ENCODE data around the gene FRY. TPM values are rescaled to one million over a fixed set of nuclear protein-coding genes. Genes with fewer than 3 reads are reported as not detected.

FRY gene
- total RNA-seq, 4 donors from 2014 or later: 99.5 to 285 (median 158) TPM

- peak; percentile 38 for ATAC-seq
- WGBS, 2 donors (ENCODE audit: low coverage in 1 of 2): 38 to 66% methylated on average over 3 of the region's 3 CpGs
- no peak for TF ChIP-seq POLR2A (IDR thresholded peaks at IDR 0.05)
- TF ChIP-seq, protein P1, sequence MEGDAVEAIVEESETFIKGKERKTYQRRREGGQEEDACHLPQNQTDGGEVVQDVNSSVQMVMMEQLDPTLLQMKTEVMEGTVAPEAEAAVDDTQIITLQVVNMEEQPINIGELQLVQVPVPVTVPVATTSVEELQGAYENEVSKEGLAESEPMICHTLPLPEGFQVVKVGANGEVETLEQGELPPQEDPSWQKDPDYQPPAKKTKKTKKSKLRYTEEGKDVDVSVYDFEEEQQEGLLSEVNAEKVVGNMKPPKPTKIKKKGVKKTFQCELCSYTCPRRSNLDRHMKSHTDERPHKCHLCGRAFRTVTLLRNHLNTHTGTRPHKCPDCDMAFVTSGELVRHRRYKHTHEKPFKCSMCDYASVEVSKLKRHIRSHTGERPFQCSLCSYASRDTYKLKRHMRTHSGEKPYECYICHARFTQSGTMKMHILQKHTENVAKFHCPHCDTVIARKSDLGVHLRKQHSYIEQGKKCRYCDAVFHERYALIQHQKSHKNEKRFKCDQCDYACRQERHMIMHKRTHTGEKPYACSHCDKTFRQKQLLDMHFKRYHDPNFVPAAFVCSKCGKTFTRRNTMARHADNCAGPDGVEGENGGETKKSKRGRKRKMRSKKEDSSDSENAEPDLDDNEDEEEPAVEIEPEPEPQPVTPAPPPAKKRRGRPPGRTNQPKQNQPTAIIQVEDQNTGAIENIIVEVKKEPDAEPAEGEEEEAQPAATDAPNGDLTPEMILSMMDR (IDR thresholded peaks at IDR 0.05): no peak
- TF ChIP-seq EP300 (IDR thresholded peaks at IDR 0.05): no peak
- TF ChIP-seq POLR2AphosphoS5 (IDR thresholded peaks at IDR 0.05): no peak
- Histone ChIP-seq H3K4me3 (no peak overlapping the region), H3K27ac (peak overlapping the region in 2 of 4 donors; percentile 16 to 37), H3K27me3 (no peaks in the 10 kb centered on the region), H3K4me1 (peaks cover 0 to 2% (median 0%) of the 10 kb centered on the region in 3 donors), H3K9me3 (no peaks in the 10 kb centered on the region), H3K36me3 (peaks cover 0 to 57% of the 10 kb centered on the region in 2 donors)
These were observed 180.8 kb downstream of the FRY start for GRCh38 chr13:32212421-32212820.

- TF ChIP-seq, protein P1 (IDR thresholded peaks at IDR 0.05): no peak
- TF ChIP-seq POLR2A (IDR thresholded peaks at IDR 0.05): no peak
- TF ChIP-seq POLR2AphosphoS5 (IDR thresholded peaks at IDR 0.05): no peak
- no peak for TF ChIP-seq EP300 (IDR thresholded peaks at IDR 0.05)
- H3K27ac ChIP-seq: no peak overlapping the region
- no peaks in the 10 kb centered on the region for H3K9me3 ChIP-seq
- no peak for ATAC-seq
- H3K36me3 ChIP-seq: peaks cover 0 to 60% of the 10 kb centered on the region in 2 donors
- H3K4me1 ChIP-seq: peaks cover 0 to 2% (median 0%) of the 10 kb centered on the region in 3 donors
- H3K27me3 ChIP-seq: no peaks in the 10 kb centered on the region
- H3K4me3 ChIP-seq: no peak overlapping the region
These were observed 182.1 kb downstream of the FRY start for GRCh38 chr13:32213626-32214025.

GRCh38 chr13:32214071-32214470 is 182.5 kb downstream of the FRY start:
- Histone ChIP-seq H3K4me1 (peaks cover 0 to 2% (median 0%) of the 10 kb centered on the region in 3 donors), H3K9me3 (no peaks in the 10 kb centered on the region), H3K36me3 (peaks cover 0 to 58% of the 10 kb centered on the region in 2 donors), H3K27ac (no peak overlapping the region), H3K4me3 (no peak overlapping the region), H3K27me3 (no peaks in the 10 kb centered on the region)
- WGBS, 2 donors (ENCODE audit: low coverage in 1 of 2): 98% methylated on average over 4 of the region's 4 CpGs
- ATAC-seq: no peak
- no peak for TF ChIP-seq POLR2A (IDR thresholded peaks at IDR 0.05)
- TF ChIP-seq, protein P1 (IDR thresholded peaks at IDR 0.05): no peak
- TF ChIP-seq EP300 (IDR thresholded peaks at IDR 0.05): no peak
- no peak for TF ChIP-seq POLR2AphosphoS5 (IDR thresholded peaks at IDR 0.05)

- TF ChIP-seq, protein P1 (IDR thresholded peaks at IDR 0.05): no peak
- no peak for ATAC-seq
- peaks cover 0 to 51% of the 10 kb centered on the region in 2 donors for H3K36me3 ChIP-seq
- H3K4me3 ChIP-seq: no peak overlapping the region
- no peaks in the 10 kb centered on the region for H3K9me3 ChIP-seq
- H3K4me1 ChIP-seq: no peaks in the 10 kb centered on the region
- no peak overlapping the region for H3K27ac ChIP-seq
- 81 to 87% methylated on average over 5 of the region's 5 CpGs for WGBS, 2 donors (ENCODE audit: low coverage in 1 of 2)
- no peaks in the 10 kb centered on the region for H3K27me3 ChIP-seq
These were observed 184.7 kb downstream of the FRY start for GRCh38 chr13:32216281-32216680.

- H3K36me3 ChIP-seq: peaks cover 0 to 24% of the 10 kb centered on the region in 2 donors
- no peaks in the 10 kb centered on the region for H3K27me3 ChIP-seq
- H3K4me1 ChIP-seq: peaks cover 0 to 17% (median 5%) of the 10 kb centered on the region in 3 donors
- ATAC-seq: no peak
- H3K9me3 ChIP-seq: no peaks in the 10 kb centered on the region
- no peak overlapping the region for H3K27ac ChIP-seq
- no peak overlapping the region for H3K4me3 ChIP-seq
- 99 to 100% methylated on average over 4 to 6 of the region's 6 CpGs for WGBS, 2 donors (ENCODE audit: low coverage in 1 of 2)
- TF ChIP-seq, protein P1 (IDR thresholded peaks at IDR 0.05): no peak
- TF ChIP-seq EP300 (IDR thresholded peaks at IDR 0.05): no peak
- no peak for TF ChIP-seq POLR2A (IDR thresholded peaks at IDR 0.05)
- TF ChIP-seq POLR2AphosphoS5 (IDR thresholded peaks at IDR 0.05): no peak
These were observed 190.6 kb downstream of the FRY start for GRCh38 chr13:32222046-32222676.

All from gastroesophageal sphincter (tissue), 4 donors.